MM.1S (cell line): ENCODE results near the gene AQP3.

Experiments
- DNase-seq: peaks from one replicate; pipeline ENCODE4 v3.0.0-alpha.2; 2015
- H2AFZ ChIP-seq: fragments of 300-600 bp; sonication (generic); 2 replicates; pipeline ENCODE4 v1.6.0; 2016; ENCODE audit warnings: antibody characterized with exemption, low read length
- H3F3A ChIP-seq: fragments of 300-600 bp; sonication (generic); 2 replicates; pipeline ENCODE4 v1.6.1; 2016; ENCODE audit warnings: mild to moderate bottlenecking, antibody characterized with exemption, low read length, moderate library complexity, mixed read lengths; ENCODE audit not compliant: insufficient read depth
- H3K27ac ChIP-seq: fragments of 300-600 bp; sonication (generic); 2 replicates; pipeline ENCODE4 v1.5.1; 2016; ENCODE audit warnings: mild to moderate bottlenecking, low read length
- H3K27me3 ChIP-seq: fragments of 300-600 bp; sonication (generic); replicated peaks from 2 replicates; pipeline ENCODE4 v1.6.0; 2016; ENCODE audit warnings: low read length; ENCODE audit not compliant: insufficient read depth
- H3K36me3 ChIP-seq: fragments of 300-600 bp; sonication (generic); replicated peaks from 2 replicates; pipeline ENCODE4 v1.6.1; 2016; ENCODE audit warnings: mild to moderate bottlenecking, low read length, mixed read lengths; ENCODE audit not compliant: insufficient read depth
- H3K4me1 ChIP-seq: fragments of 300-600 bp; sonication (generic); 2 replicates; pipeline ENCODE4 v1.6.1; 2016; ENCODE audit warnings: low read length, mixed read lengths
- H3K4me2 ChIP-seq: fragments of 300-600 bp; sonication (generic); 2 replicates; pipeline ENCODE4 v1.6.0; 2016; ENCODE audit warnings: low read depth, low read length
- H3K4me3 ChIP-seq: fragments of 300-600 bp; sonication (generic); 2 replicates; pipeline ENCODE4 v1.5.1; 2016; ENCODE audit warnings: low read length, mixed read lengths
- H3K79me2 ChIP-seq: fragments of 300-600 bp; sonication (generic); 2 replicates; pipeline ENCODE4 v1.6.1; 2016; ENCODE audit warnings: mixed run types, low read length, mixed read lengths
- H3K9ac ChIP-seq: fragments of 300-600 bp; sonication (generic); 2 replicates; pipeline ENCODE4 v1.6.1; 2016; ENCODE audit warnings: low read length, mixed read lengths
- H3K9me2 ChIP-seq: fragments of 300-600 bp; sonication (generic); replicated peaks from 2 replicates; pipeline ENCODE4 v1.6.1; 2016; ENCODE audit warnings: mild to moderate bottlenecking, low read length, mixed read lengths; ENCODE audit not compliant: insufficient read depth
- H3K9me3 ChIP-seq: fragments of 300-600 bp; sonication (generic); replicated peaks from 2 replicates; pipeline ENCODE4 v1.6.1; 2016; ENCODE audit warnings: mild to moderate bottlenecking, low read length, mixed read lengths; ENCODE audit not compliant: insufficient read depth
- H4K20me1 ChIP-seq: fragments of 300-600 bp; sonication (generic); 2 replicates; pipeline ENCODE4 v1.6.1; 2016; ENCODE audit warnings: mild to moderate bottlenecking, low read length, moderate library complexity, mixed read lengths; ENCODE audit not compliant: insufficient read depth
- CTCF ChIP-seq: fragments of 300-600 bp; sonication (generic); IDR thresholded peaks from 2 replicates; pipeline ENCODE4 v1.5.1; 2016; ENCODE audit warnings: antibody characterized with exemption, low read length, mixed read lengths
- EZH2 ChIP-seq: fragments of 300-600 bp; sonication (generic); optimal IDR thresholded peaks from 2 replicates; pipeline ENCODE3; 2017; ENCODE audit warnings: low read depth, mild to moderate bottlenecking, antibody characterized with exemption, low read length, mixed read lengths
- EZH2phosphoT487 ChIP-seq: fragments of 300-600 bp; sonication (generic); IDR thresholded peaks from 2 replicates; pipeline ENCODE4 v1.6.1; 2018; ENCODE audit warnings: antibody characterized with exemption, low read length

AQP3 gene

DNA sequence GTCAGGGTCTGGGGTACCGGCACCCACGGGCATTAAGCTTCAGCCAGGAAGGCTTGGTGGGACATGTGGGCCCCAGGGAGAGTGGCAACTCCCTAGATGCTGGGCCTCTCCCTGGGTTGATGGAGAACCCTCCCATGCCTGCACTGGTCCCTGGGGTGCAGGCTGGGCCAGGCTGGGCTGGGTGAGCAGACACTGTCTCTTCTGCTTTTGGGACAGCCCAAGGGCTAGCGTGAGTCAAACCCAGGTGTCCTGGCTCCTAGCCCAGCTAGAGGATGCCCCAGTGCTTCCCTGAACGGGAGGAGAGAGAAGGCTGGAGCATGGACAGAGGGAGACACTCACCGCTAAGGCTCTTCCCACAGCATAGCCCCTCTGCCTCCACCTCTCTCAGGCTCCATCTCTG lies 39.3 kb downstream of the AQP3 start:
- no peak overlapping the region for H3K4me2 ChIP-seq
- H3K9me2 ChIP-seq, result no peaks in the 10 kb centered on the region
- TF ChIP-seq EZH2, result no peak
- no peak for TF ChIP-seq CTCF
- TF ChIP-seq EZH2phosphoT487, result no peak
- no peaks in the 10 kb centered on the region for H3K27me3 ChIP-seq
- H3F3A ChIP-seq, result no peaks in the 10 kb centered on the region
- H2AFZ ChIP-seq, result no peak overlapping the region
- no peaks in the 10 kb centered on the region for H3K4me1 ChIP-seq
- H3K9ac ChIP-seq, result no peak overlapping the region
- no peaks in the 10 kb centered on the region for H4K20me1 ChIP-seq
- no peak for DNase-seq
- H3K27ac ChIP-seq, result no peak overlapping the region
- H3K9me3 ChIP-seq, result no peaks in the 10 kb centered on the region
- no peaks in the 10 kb centered on the region for H3K36me3 ChIP-seq
- no peak overlapping the region for H3K4me3 ChIP-seq
- H3K79me2 ChIP-seq, result no peaks in the 10 kb centered on the region

- Histone ChIP-seq H3K27me3 (no peaks in the 10 kb centered on the region), H3K27ac (no peak overlapping the region), H4K20me1 (no peaks in the 10 kb centered on the region), H3K36me3 (no peaks in the 10 kb centered on the region), H3K9ac (no peak overlapping the region), H2AFZ (no peak overlapping the region), H3K9me2 (no peaks in the 10 kb centered on the region), H3K4me1 (no peaks in the 10 kb centered on the region), H3K79me2 (no peaks in the 10 kb centered on the region), H3K4me3 (no peak overlapping the region), H3K9me3 (no peaks in the 10 kb centered on the region), H3F3A (no peaks in the 10 kb centered on the region), H3K4me2 (no peak overlapping the region)
- TF ChIP-seq CTCF, result no peak
- no peak for TF ChIP-seq EZH2
- TF ChIP-seq EZH2phosphoT487, result no peak
- no peak for DNase-seq
Measured at GRCh38 chr9:33407061-33407460, 40.3 kb downstream of the AQP3 start.

- Histone ChIP-seq H3K9ac (no peak overlapping the region), H3K36me3 (no peaks in the 10 kb centered on the region), H3K9me2 (no peaks in the 10 kb centered on the region), H3K4me1 (no peaks in the 10 kb centered on the region), H3K79me2 (no peaks in the 10 kb centered on the region), H3K27ac (no peak overlapping the region), H2AFZ (no peak overlapping the region), H4K20me1 (no peaks in the 10 kb centered on the region), H3K9me3 (no peaks in the 10 kb centered on the region), H3F3A (no peaks in the 10 kb centered on the region), H3K4me3 (no peak overlapping the region), H3K27me3 (no peaks in the 10 kb centered on the region), H3K4me2 (no peak overlapping the region)
- TF ChIP-seq EZH2phosphoT487 (no peak), CTCF (no peak), EZH2 (no peak)
- no peak for DNase-seq
Measured at GRCh38 chr9:33404788-33405362, 42.5 kb downstream of the AQP3 start.
